Caco-2 (cell line): ENCODE results near the gene SMIM45.

Experiments
- BruUV-seq: library from RNA; stranded (reverse); fragments of 400-500 nt; replicated peaks from 2 replicates; lab custom pipeline; 2021; lab: Mats Ljungman, UMichigan
- CTCF ChIA-PET: fragments of 300-600 bp; sonication (Branson Sonifier 250); formaldehyde crosslinking; loops from one replicate; lab custom pipeline; 2022; ENCODE audit warnings: antibody characterized with exemption; lab: Charles Lee
- POLR2A ChIA-PET: fragments of 300-600 bp; sonication (Branson Sonifier 250); formaldehyde crosslinking; loops from one replicate; lab custom pipeline; 2022; ENCODE audit warnings: antibody characterized with exemption; lab: Charles Lee
- DNase-seq, 2 experiments: peaks; one replicate each; pipeline versions ENCODE4 v3.0.0 to v3.0.0-alpha.2; 2020 to 2022
- H3K27me3 ChIP-seq: replicated peaks from 2 replicates; pipeline ENCODE4 v1.6.0; 2011; ENCODE audit warnings: low read length; ENCODE audit not compliant: control insufficient read depth, insufficient read depth
- H3K36me3 ChIP-seq: 2 replicates; pipeline ENCODE4 v1.5.1; 2011; ENCODE audit warnings: low read length; ENCODE audit not compliant: control insufficient read depth, insufficient read depth
- H3K4me1 ChIP-seq: fragments of 250-450 bp; sonication (Bioruptor Pico); 2 replicates; pipeline ENCODE4 v1.5.1; 2020; ENCODE audit warnings: mild to moderate bottlenecking
- H3K4me3 ChIP-seq: 2 replicates; pipeline ENCODE4 v1.5.1; 2011; ENCODE audit warnings: low read depth, mild to moderate bottlenecking, control low read depth, low read length
- H3K9me3 ChIP-seq: fragments of 250-450 bp; sonication (Bioruptor Pico); 2 replicates; pipeline ENCODE4 v1.5.1; 2020; ENCODE audit warnings: mild to moderate bottlenecking, moderate library complexity
- H3K27ac Mint-ChIP-seq: one replicate; pipeline ENCODE4 v1.8.0; 2022; ENCODE audit warnings: mixed read lengths; ENCODE audit not compliant: unreplicated experiment
- H3K27me3 Mint-ChIP-seq: one replicate; pipeline ENCODE4 v1.8.0; 2022; ENCODE audit warnings: mixed read lengths; ENCODE audit not compliant: insufficient read depth, unreplicated experiment
- H3K36me3 Mint-ChIP-seq: one replicate; pipeline ENCODE4 v1.8.0; 2022; ENCODE audit warnings: mild to moderate bottlenecking, mixed read lengths; ENCODE audit not compliant: insufficient read depth, unreplicated experiment
- H3K4me1 Mint-ChIP-seq: one replicate; pipeline ENCODE4 v1.8.0; 2022; ENCODE audit warnings: low read depth, mixed read lengths; ENCODE audit not compliant: unreplicated experiment
- H3K4me3 Mint-ChIP-seq: one replicate; pipeline ENCODE4 v1.8.0; 2022; ENCODE audit warnings: mild to moderate bottlenecking, moderate library complexity, mixed read lengths; ENCODE audit not compliant: unreplicated experiment
- H3K9me3 Mint-ChIP-seq: one replicate; pipeline ENCODE4 v1.8.0; 2022; ENCODE audit warnings: mixed read lengths; ENCODE audit not compliant: unreplicated experiment
- CTCF ChIP-seq, 2 experiments: fragments of 200-600 bp in 1 of 2; IDR thresholded peaks; 1 replicate in 1 of 2; 2 replicates in 1 of 2; pipeline versions ENCODE4 v1.5.1 to v1.8.0; 2011 to 2022; ENCODE audit warnings: antibody characterized with exemption in 1 of 2, control low read depth in 1 of 2, inconsistent platforms in 1 of 2, low read depth in 1 of 2, low read length in 1 of 2, mild to moderate bottlenecking in 1 of 2, moderate library complexity in 1 of 2; ENCODE audit not compliant: insufficient read depth in 1 of 2, severe bottlenecking in 1 of 2, unreplicated experiment in 1 of 2
- intact Hi-C: fragments of 100-400 bp; cut with micrococcal nuclease; formaldehyde crosslinking; loops from one replicate; pipeline ENCODE4 v1.10.0; 2022; ENCODE audit not compliant: unreplicated experiment

Gene SMIM45

GRCh38 chr22:41966607-41967240 is 14.8 kb downstream of the SMIM45 start:
- Mint-ChIP-seq H3K4me3 (no peak overlapping the region), H3K9me3 (no peaks in the 10 kb centered on the region), H3K27me3 (no peaks in the 10 kb centered on the region), H3K27ac (no peak overlapping the region), H3K4me1 (no peaks in the 10 kb centered on the region), H3K36me3 (no peaks in the 10 kb centered on the region)
- H3K4me3 ChIP-seq, result no peak overlapping the region
- CTCF ChIA-PET, result interaction anchor here (0.8 kb wide), 1 partner anchor 20 kb away, joined by 4 read pairs; the partner anchor contains the start of gene CENPM
- POLR2A ChIA-PET, result interaction anchor here (0.5 kb wide), 1 partner anchor 179 kb away, joined by 3 read pairs; no protein-coding TSS in a partner anchor
- DNase-seq, result peak; percentile 48 to 54
- no TSS peak for BruUV-seq
- H3K27me3 ChIP-seq, result no peaks in the 10 kb centered on the region
- TF ChIP-seq CTCF (IDR thresholded peaks at IDR 0.05; ENCODE audit: insufficient read depth in 1 of 2, low read depth in 1 of 2, low read length in 1 of 2, severe bottlenecking in 1 of 2, unreplicated experiment in 1 of 2), result peak in 1 of 2 experiments; percentile 41
- no peaks in the 10 kb centered on the region for H3K4me1 ChIP-seq
- no peaks in the 10 kb centered on the region for H3K36me3 ChIP-seq
- intact Hi-C loops, result loop anchor here (1.0 to 5.0 kb wide), 4 partner anchors 106 to 151 kb away; partner anchors contain the start of genes NAGA, NDUFA6 and PHETA2
- H3K9me3 ChIP-seq, result no peaks in the 10 kb centered on the region

DNA sequence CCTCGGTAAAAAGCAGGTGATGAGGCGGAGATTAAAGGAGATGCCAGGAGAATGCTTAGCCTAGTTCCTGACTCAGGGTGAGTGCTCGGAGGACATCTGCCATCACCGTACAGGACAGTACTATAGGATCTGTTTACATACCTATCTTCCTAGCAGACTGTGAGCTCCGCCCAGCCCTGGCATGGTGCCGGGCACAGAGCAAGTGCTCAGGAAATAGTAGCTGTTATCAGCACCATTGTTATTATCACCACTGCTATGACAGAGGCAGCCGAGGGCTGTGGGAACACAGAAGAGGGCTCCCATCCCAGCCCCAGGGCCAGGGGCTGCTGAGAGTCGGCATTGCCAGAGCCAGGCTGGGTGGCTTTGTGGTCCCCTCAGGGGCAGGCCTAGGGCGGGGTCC is 16.7 kb downstream of the SMIM45 start:
- POLR2A ChIA-PET, result interaction anchor here (0.6 kb wide), 1 partner anchor 347 kb away, joined by 3 read pairs; no protein-coding TSS in a partner anchor
- H3K4me1 ChIP-seq, result no peaks in the 10 kb centered on the region
- H3K36me3 Mint-ChIP-seq, result no peaks in the 10 kb centered on the region
- no peak overlapping the region for H3K4me3 ChIP-seq
- BruUV-seq, result no TSS peak
- no peaks in the 10 kb centered on the region for H3K9me3 Mint-ChIP-seq
- intact Hi-C loops, result loop anchor here (5.0 kb wide), 1 partner anchor 104 kb away; the partner anchor contains the start of genes NAGA and PHETA2
- no peak overlapping the region for H3K4me3 Mint-ChIP-seq
- H3K27me3 ChIP-seq, result no peaks in the 10 kb centered on the region; the same call in 1 of the 2 replicates
- no peaks in the 10 kb centered on the region for H3K36me3 ChIP-seq
- H3K27me3 Mint-ChIP-seq, result peaks cover 5% of the 10 kb centered on the region
- H3K27ac Mint-ChIP-seq, result no peak overlapping the region
- no peaks in the 10 kb centered on the region for H3K9me3 ChIP-seq
- DNase-seq, result no peak
- TF ChIP-seq CTCF (IDR thresholded peaks at IDR 0.05; ENCODE audit: insufficient read depth in 1 of 2, low read depth in 1 of 2, low read length in 1 of 2, severe bottlenecking in 1 of 2, unreplicated experiment in 1 of 2), result no peak
- H3K4me1 Mint-ChIP-seq, result no peaks in the 10 kb centered on the region
- CTCF ChIA-PET, result interaction anchor here (1.1 kb wide), 1 partner anchor 107 kb away, joined by 4 read pairs; no protein-coding TSS in a partner anchor

GRCh38 chr22:41969110-41969646 is 17.2 kb downstream of the SMIM45 start, which contains the start of gene SEPTIN3:
Gene SEPTIN3 (plus strand): TSS chr22:41969443. CDS start chr22:41971493, 2,050 bp downstream.
- no TSS peak for BruUV-seq
- DNase-seq, result no peak
- H3K36me3 Mint-ChIP-seq, result no peaks in the 10 kb centered on the region
- H3K4me1 Mint-ChIP-seq, result no peaks in the 10 kb centered on the region
- H3K27me3 ChIP-seq, result no peaks in the 10 kb centered on the region; the same call in 1 of the 2 replicates
- H3K4me3 ChIP-seq, result no peak within 1 kb of the TSS
- ChIA-PET POLR2A (interaction anchor here (0.6 kb wide), 1 partner anchor 347 kb away, joined by 3 read pairs; no protein-coding TSS in a partner anchor), CTCF (no interaction called here)
- intact Hi-C loops, result loop anchor here (5.0 kb wide), 1 partner anchor 103 kb away; the partner anchor contains the start of genes NAGA and PHETA2
- H3K36me3 ChIP-seq, result no peaks in the 10 kb centered on the region
- peaks cover 5% of the 10 kb centered on the region for H3K27me3 Mint-ChIP-seq
- no peak for TF ChIP-seq CTCF (IDR thresholded peaks at IDR 0.05; ENCODE audit: insufficient read depth in 1 of 2, low read depth in 1 of 2, low read length in 1 of 2, severe bottlenecking in 1 of 2, unreplicated experiment in 1 of 2)
- no peak within 1 kb of the TSS for H3K27ac Mint-ChIP-seq
- no peaks in the 10 kb centered on the region for H3K9me3 Mint-ChIP-seq
- H3K4me3 Mint-ChIP-seq, result no peak within 1 kb of the TSS
- no peaks in the 10 kb centered on the region for H3K9me3 ChIP-seq
- no peaks in the 10 kb centered on the region for H3K4me1 ChIP-seq
